IPS-18c (cell line): Measurements from ENCODE around the gene C2orf78.
"Not testable (repeated sequence)": the region's sequence is repeated elsewhere in the genome, so short reads cannot be mapped to it uniquely, and the experiment has no call there.

Source experiments
- H3K4me3 ChIP-seq: 2 replicates; pipeline ENCODE4 v1.7.0; 2013; ENCODE audit warnings: low read depth, mild to moderate bottlenecking, low read length, moderate library complexity; ENCODE audit not compliant: insufficient read depth
- H3K9me3 ChIP-seq: one replicate; pipeline ENCODE4 v1.6.1; 2013; ENCODE audit warnings: mild to moderate bottlenecking, low read length, moderate library complexity; ENCODE audit not compliant: control insufficient read depth, insufficient read depth

The C2orf78 gene

GRCh38 chr2:73772819-73773218, 11.2 kb upstream of the C2orf78 start:
- Histone ChIP-seq H3K9me3 (no peaks in the 10 kb centered on the region), H3K4me3 (no peak overlapping the region)

- no peak overlapping the region for H3K4me3 ChIP-seq
- no peaks in the 10 kb centered on the region for H3K9me3 ChIP-seq
Observed at GRCh38 chr2:73776381-73776780, 7.6 kb upstream of the C2orf78 start.

DNA sequence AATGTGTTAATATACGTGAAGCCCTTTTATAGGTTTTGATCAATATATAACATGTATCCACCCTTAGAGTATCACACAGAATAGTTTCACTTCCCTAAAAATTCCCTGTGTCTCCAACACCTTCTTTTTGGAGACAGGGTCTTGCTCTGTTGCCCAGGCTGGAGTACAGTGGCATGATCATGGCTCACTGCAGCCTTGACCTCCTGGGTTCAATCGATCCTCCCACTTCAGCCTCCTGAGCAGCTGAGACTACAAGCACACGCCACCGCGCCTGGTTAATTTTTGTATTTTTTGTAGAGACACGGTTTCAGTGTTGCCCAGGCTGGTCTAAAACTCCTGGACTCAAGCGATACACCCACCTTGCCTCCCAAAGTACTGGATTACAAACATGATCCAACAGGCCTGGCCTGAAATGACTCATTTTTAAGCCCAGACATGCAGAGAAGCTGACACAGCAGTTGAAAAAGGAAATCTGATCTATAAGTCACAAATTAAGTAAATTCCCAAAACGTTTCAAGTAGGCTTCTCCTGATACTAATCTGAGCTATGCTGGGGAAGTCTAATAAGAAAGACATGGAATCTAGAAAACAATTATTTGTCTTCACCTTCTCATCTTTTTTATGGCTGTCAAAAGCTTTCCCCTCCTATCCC, 7.0 kb upstream of the C2orf78 start:
- Histone ChIP-seq H3K4me3 (no peak overlapping the region), H3K9me3 (no peaks in the 10 kb centered on the region)

GRCh38 chr2:73778867-73779466, 5.0 kb upstream of the C2orf78 start:
- H3K4me3 ChIP-seq, result peak overlapping the region; percentile 81
- H3K9me3 ChIP-seq, result not testable (repeated sequence)

DNA sequence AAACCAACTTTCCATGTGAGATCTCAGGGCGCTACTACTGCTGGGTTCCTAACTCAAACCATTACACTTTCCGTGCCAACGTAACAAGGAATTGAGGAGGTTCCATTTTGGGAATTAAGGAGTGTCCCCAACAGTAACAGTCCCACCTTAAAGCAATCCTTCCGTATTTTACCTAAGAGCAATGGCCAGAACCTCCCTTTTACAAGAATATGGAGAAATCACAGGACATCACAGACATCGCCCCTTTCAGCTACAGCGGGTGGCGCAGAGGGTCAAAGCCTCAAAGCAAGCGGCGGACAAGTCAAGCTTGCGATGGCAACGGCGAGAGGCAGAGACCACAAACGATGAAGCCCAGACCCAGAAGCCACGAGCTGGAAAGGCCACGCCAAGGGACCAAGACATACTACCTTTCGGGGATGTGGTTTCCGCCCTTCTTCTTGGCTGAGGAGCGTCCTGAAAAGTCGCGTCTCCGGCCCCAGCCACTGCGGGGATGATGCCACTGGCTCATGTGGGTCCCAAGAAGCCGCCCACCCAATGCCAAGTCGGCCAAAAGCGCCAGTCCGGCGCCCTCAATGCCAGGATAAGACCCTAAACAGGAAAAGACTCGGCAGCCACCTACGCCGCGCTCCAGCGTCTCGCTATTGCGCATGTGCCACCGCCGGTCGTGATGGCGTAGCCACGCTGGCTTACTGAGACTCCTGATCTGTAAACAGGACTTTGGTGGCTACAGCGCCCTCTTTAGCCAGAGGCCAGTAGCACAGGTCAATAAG, 4.3 kb upstream of the C2orf78 start, which contains the start of gene DUSP11:
Gene DUSP11, minus strand, starts transcription at position 637 of the 770 bp plus-strand sequence. Its CDS starts 129 bp downstream, at position 508.
- Histone ChIP-seq H3K9me3 (no peaks in the 10 kb centered on the region), H3K4me3 (peak within 1 kb of the TSS; percentile 81)

- H3K9me3 ChIP-seq, result no peaks in the 10 kb centered on the region
- H3K4me3 ChIP-seq, result no peak overlapping the region
Observed at GRCh38 chr2:73780237-73780582, 3.8 kb upstream of the C2orf78 start.

DNA sequence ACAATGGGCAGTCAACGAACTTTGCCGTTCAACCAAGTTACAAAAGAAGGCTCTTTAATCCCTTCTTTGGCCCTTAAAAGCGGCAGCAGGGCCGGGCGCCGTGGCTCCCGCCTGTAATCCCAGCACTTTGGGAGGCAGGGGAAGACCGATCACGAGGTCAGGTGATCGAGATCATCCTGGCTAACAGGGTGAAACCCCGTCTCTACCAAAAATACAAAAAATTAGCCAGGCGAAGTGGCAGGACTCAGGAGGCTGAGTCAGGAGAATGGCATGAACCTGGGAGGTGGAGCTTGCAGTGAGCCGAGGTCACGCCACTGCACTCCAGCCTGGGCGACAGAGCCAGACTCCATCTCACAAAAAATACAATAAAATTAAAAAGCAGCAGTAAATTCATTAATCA, 581 bp upstream of the C2orf78 start:
- H3K9me3 ChIP-seq, H3K4me3 ChIP-seq: not testable (repeated sequence)

DNA sequence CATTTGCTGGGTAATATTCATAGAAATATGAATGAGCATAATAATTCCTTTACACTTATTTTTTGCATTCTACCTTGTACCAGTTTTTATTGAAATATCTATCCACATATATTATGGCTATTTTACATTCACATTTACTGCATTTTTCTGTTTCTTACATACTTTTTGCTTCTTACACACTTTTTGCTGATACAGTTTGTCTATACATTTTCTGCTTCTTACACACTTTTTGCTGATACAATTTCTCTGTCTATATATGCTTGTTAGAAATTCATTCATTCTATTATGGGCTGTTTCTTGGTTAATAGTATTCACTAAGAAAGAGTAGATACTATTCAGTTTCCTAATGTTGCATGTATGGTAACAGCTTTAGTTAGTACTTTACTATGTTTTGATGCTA, 27.9 kb downstream of the C2orf78 start:
- Histone ChIP-seq H3K4me3 (no peak overlapping the region), H3K9me3 (no peaks in the 10 kb centered on the region)

DNA sequence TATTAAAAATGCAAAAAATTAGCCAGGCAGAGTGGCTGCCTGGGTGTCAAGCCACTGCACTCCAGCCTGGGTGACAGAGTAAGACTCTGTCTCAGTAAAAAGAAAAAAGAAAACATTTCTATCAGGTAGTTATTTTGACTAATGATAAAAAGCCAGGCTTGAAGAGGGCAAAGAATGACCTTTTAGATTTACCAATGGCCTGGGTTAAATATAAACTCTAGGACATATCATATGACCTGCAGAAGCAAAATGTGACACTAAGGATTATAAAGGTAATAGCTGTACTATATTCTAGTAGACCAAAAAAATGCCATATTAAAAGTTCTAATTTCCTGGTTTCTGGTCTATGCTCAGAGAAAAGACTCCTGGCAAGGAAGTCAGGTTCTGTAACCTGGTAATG, 28.7 kb downstream of the C2orf78 start:
- Histone ChIP-seq H3K9me3 (no peaks in the 10 kb centered on the region), H3K4me3 (no peak overlapping the region)

- Histone ChIP-seq H3K4me3 (no peak overlapping the region), H3K9me3 (no peaks in the 10 kb centered on the region)
Observed at GRCh38 chr2:73818296-73818695, 34.3 kb downstream of the C2orf78 start.

DNA sequence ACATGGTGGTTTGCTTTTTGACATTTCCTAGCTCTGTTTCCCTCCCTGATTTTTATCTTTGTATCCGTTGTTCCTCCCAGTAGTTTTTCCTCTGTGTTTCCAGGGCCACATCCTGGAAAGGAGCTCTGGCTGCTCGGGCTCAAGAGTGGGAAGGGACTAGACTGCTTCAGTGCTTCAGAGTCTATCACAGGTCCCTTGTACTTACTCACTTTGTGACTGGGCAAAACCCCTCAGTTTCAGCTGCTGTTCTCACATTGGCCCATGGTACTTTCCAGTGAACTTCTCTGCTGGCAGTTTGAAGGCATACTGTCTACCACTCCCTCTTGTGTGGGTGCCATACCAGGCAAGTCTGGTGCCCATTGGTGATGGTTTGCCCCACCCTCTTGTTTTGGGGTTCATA, 37.2 kb downstream of the C2orf78 start:
- H3K9me3 ChIP-seq, result no peaks in the 10 kb centered on the region
- no peak overlapping the region for H3K4me3 ChIP-seq

DNA sequence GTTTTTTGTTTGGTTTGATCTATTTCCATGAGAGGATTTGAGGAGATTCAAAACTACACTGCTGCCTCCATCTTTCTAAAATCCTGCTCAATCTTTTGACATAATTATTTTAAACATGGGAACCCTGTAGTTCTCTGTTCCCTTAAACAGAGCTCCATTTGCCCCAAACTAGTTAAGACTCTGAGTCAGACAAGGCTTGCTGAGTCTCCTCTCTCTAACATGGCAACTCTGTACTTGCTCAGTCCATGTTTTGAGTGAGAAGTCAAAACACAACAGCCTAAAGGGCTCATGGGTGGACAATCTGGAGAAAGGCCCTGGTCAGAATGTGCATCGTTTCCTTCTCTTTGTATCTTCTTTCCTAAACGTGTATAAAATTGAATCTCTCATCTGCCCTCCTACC, 37.7 kb downstream of the C2orf78 start:
- Histone ChIP-seq H3K9me3 (no peaks in the 10 kb centered on the region), H3K4me3 (no peak overlapping the region)

- Histone ChIP-seq H3K4me3 (no peak overlapping the region), H3K9me3 (no peaks in the 10 kb centered on the region)
Observed at GRCh38 chr2:73822276-73822675, 38.3 kb downstream of the C2orf78 start.

- Histone ChIP-seq H3K9me3 (no peaks in the 10 kb centered on the region), H3K4me3 (no peak overlapping the region)
Observed at GRCh38 chr2:73822991-73823390, 39.0 kb downstream of the C2orf78 start.

DNA sequence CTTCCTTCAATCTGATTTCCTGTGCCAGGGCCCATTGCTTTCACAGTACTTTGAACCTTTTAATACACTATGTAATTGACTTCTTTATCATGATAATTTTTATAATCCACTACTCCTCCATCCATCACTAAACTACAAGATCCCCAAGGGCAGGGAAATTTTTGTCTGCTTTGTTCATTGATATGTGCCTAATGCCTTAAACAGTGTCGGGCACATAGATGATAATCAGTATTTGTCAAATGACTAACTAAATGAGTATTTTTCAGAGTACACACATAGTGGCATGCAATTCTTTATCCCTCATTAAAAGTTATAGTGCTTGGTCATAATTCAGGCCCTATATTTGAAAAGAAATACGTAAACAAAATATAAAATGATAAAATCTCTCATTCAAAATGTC, 39.4 kb downstream of the C2orf78 start:
- Histone ChIP-seq H3K4me3 (no peak overlapping the region), H3K9me3 (no peaks in the 10 kb centered on the region)

DNA sequence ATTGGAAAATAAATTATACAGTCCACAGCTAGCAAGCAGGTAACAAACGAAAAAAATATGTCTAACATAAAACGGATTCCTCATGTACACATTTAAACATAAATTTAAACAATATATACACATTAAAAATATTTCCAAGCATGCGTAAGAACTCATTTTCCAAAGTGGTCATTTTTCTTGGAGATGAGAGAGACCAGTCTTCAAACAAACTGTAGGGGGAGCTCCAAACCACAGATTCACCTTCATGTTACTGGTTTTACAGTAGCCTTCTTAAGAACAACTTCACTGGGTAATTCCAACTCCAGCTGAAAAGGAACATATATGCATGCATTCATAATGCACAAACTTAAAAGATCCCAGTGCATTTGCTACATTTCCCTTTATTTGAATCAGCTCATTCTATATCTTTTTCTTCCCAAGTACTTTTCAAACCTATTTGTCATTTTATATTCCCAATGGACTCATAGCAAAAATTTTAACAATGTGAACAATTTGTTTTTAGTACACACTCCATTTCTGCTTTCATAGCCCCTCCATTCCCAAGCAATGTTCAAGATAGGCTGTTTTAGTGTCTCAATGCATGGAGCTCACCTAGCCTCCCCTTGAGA, 40.0 kb downstream of the C2orf78 start:
- H3K4me3 ChIP-seq, result no peak overlapping the region
- H3K9me3 ChIP-seq, result no peaks in the 10 kb centered on the region

DNA sequence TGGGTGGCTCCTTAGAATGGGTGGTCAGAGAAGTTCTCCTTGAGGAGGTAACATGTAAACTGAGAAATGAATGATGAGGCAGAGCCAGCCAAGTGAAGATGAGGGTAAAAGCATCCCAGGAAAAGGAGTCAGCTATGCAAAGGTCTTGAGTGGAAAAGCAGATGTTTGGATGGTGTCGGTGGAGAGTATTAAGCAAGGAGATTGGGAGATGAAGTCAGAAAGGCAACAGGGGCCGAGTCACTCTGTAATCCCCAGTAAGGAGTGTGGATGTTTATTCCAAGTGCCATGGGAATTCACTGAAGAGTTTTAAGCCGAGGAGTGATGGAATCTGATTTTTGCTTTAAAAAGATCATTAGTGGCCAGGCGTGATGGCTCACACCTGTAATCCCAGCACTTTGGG, 41.4 kb downstream of the C2orf78 start:
- Histone ChIP-seq H3K9me3 (no peaks in the 10 kb centered on the region), H3K4me3 (no peak overlapping the region)

DNA sequence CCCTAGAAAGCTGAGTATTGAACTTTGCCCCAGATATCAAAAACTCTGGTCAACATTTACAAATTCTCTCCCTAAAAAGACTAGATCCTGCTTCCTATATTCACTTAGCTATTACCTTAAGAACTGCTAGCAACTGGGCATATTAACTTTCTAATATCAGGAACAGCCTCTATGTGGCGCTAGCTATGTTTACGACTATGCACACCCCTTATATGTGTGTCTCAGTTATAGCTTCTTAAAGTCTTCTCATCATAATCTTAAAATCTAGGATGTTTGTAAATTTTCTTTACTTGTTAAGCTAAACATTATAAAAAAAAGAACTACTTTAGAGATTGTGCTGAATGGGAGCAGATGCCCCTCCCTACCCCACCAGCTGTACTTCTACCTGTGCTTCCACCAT, 43.0 kb downstream of the C2orf78 start:
- H3K4me3 ChIP-seq, result no peak overlapping the region
- no peaks in the 10 kb centered on the region for H3K9me3 ChIP-seq
